Umbilical cord (tissue), 2 donors: Measurements from ENCODE around the gene VASH2. TPM values are rescaled to one million over a fixed set of nuclear protein-coding genes. Genes with fewer than 3 reads are reported as not detected.
"Not testable (repeated sequence)": the region's sequence is repeated elsewhere in the genome, so short reads cannot be mapped to it uniquely, and the experiment has no call there.

ENCODE experiments used
- DNase-seq: peaks from one replicate; pipeline ENCODE4 v3.0.0-alpha.2; 2015; ENCODE audit warnings: low spot score
- total RNA-seq: library from RNA; depleted of rRNA; stranded (reverse); fragments of >200 nt; gene quantifications from one replicate; pipeline ENCODE4 v1.2.3, GENCODE V29; 2014; ENCODE audit warnings: low replicate concordance; ENCODE audit not compliant: insufficient read depth

Gene VASH2
- total RNA-seq, 1 donor from 2014 or later = 4.1 TPM

GRCh38 chr1:212981025-212981495, 30.7 kb downstream of the VASH2 start:
- DNase-seq = peak; percentile 11

GRCh38 chr1:212981571-212982328, 31.4 kb downstream of the VASH2 start:
- DNase-seq = no peak

- DNase-seq = no peak
These were observed 32.2 kb downstream of the VASH2 start for GRCh38 chr1:212982430-212983152.

GRCh38 chr1:212983482-212983881, 33.1 kb downstream of the VASH2 start:
- DNase-seq = no peak

- no peak for DNase-seq
These were observed 34.4 kb downstream of the VASH2 start for GRCh38 chr1:212984522-212985291.

- DNase-seq = no peak
These were observed 36.2 kb downstream of the VASH2 start for GRCh38 chr1:212986551-212986950.

GRCh38 chr1:212987702-212988322, 37.5 kb downstream of the VASH2 start:
- no peak for DNase-seq

- no peak for DNase-seq
These were observed 39.9 kb downstream of the VASH2 start for GRCh38 chr1:212990276-212990675.

GRCh38 chr1:212993960-212994359, 43.6 kb downstream of the VASH2 start:
- not testable (repeated sequence) for DNase-seq

GRCh38 chr1:212994926-212995325, 44.6 kb downstream of the VASH2 start:
- no peak for DNase-seq

- no peak for DNase-seq
These were observed 52.9 kb downstream of the VASH2 start for GRCh38 chr1:213003256-213003655.

- no peak for DNase-seq
These were observed 58.2 kb downstream of the VASH2 start for GRCh38 chr1:213008564-213008963.

- DNase-seq = peak; percentile 3
These were observed 64.3 kb downstream of the VASH2 start for GRCh38 chr1:213014642-213015041.

GRCh38 chr1:213015099-213016050, 65.0 kb downstream of the VASH2 start, which contains the start of gene ANGEL2:
Gene ANGEL2, minus strand, starts transcription at chr1:213015867. Its CDS starts 196 bp downstream, at chr1:213015671.
- DNase-seq = peak; percentile 99

- no peak for DNase-seq
These were observed 67.3 kb downstream of the VASH2 start for GRCh38 chr1:213017447-213018273.

- no peak for DNase-seq
These were observed 69.1 kb downstream of the VASH2 start for GRCh38 chr1:213019450-213019849.

GRCh38 chr1:213020016-213020415, 69.7 kb downstream of the VASH2 start:
- DNase-seq = no peak

- not testable (repeated sequence) for DNase-seq
These were observed 76.7 kb downstream of the VASH2 start for GRCh38 chr1:213027024-213027423.

- DNase-seq = no peak
These were observed 82.3 kb downstream of the VASH2 start for GRCh38 chr1:213032651-213033050.
